ENCODE measurements around the gene ANAPC2. TPM values are rescaled to one million over a fixed set of nuclear protein-coding genes. Genes with fewer than 3 reads are reported as not detected.

Gene ANAPC2
- polyA plus RNA-seq, 2 donors, result 27.7 to 47.3 TPM

- 49 to 50% methylated on average over 17 of the region's 17 CpGs for WGBS, 2 donors
- peaks cover 4 to 36% of the 10 kb centered on the region in 2 donors for H3K36me3 ChIP-seq (ENCODE audit: control insufficient read depth in 2 of 2, insufficient read depth in 2 of 2, low read length in 1 of 2)
- H3K4me1 ChIP-seq (ENCODE audit: control insufficient read depth in 2 of 2, insufficient read depth in 2 of 2, low read length in 1 of 2), result peaks cover 5 to 34% of the 10 kb centered on the region in 2 donors
- no peaks in the 10 kb centered on the region for H3K9me3 ChIP-seq (ENCODE audit: control insufficient read depth in 2 of 2, insufficient read depth in 1 of 2, low read depth in 1 of 2, low read length in 1 of 2)
- H3K27ac ChIP-seq (ENCODE audit: low read depth in 2 of 2, low read length in 1 of 2), result peak overlapping the region in 1 of 2 donors; percentile 14
- H3K4me3 ChIP-seq (ENCODE audit: low read depth in 1 of 2, low read length in 2 of 2), result no peak overlapping the region
- H3K27me3 ChIP-seq (ENCODE audit: control insufficient read depth in 1 of 2, insufficient read depth in 2 of 2, low read length in 2 of 2), result no peaks in the 10 kb centered on the region
Observed at GRCh38 chr9:137176302-137177182, 11.8 kb downstream of the ANAPC2 start.

- peaks cover 4 to 25% of the 10 kb centered on the region in 2 donors for H3K36me3 ChIP-seq (ENCODE audit: control insufficient read depth in 2 of 2, insufficient read depth in 2 of 2, low read length in 1 of 2)
- H3K27me3 ChIP-seq (ENCODE audit: control insufficient read depth in 1 of 2, insufficient read depth in 2 of 2, low read length in 2 of 2), result peaks cover 0 to 2% of the 10 kb centered on the region in 2 donors
- no peaks in the 10 kb centered on the region for H3K9me3 ChIP-seq (ENCODE audit: control insufficient read depth in 2 of 2, insufficient read depth in 1 of 2, low read depth in 1 of 2, low read length in 1 of 2)
- no peak overlapping the region for H3K27ac ChIP-seq (ENCODE audit: low read depth in 2 of 2, low read length in 1 of 2)
- WGBS, 2 donors, result 37 to 40% methylated on average over 29 to 33 of the region's 33 CpGs
- H3K4me1 ChIP-seq (ENCODE audit: control insufficient read depth in 2 of 2, insufficient read depth in 2 of 2, low read length in 1 of 2), result peaks cover 5 to 36% of the 10 kb centered on the region in 2 donors
- H3K4me3 ChIP-seq (ENCODE audit: low read depth in 1 of 2, low read length in 2 of 2), result no peak overlapping the region
Observed at GRCh38 chr9:137175345-137175961, 12.9 kb downstream of the ANAPC2 start.

- Histone ChIP-seq H3K36me3 (ENCODE audit: control insufficient read depth in 2 of 2, insufficient read depth in 2 of 2, low read length in 1 of 2) (peaks cover 3 to 19% of the 10 kb centered on the region in 2 donors), H3K27ac (ENCODE audit: low read depth in 2 of 2, low read length in 1 of 2) (no peak overlapping the region), H3K4me3 (ENCODE audit: low read depth in 1 of 2, low read length in 2 of 2) (no peak overlapping the region), H3K4me1 (ENCODE audit: control insufficient read depth in 2 of 2, insufficient read depth in 2 of 2, low read length in 1 of 2) (peaks cover 5 to 41% of the 10 kb centered on the region in 2 donors), H3K27me3 (ENCODE audit: control insufficient read depth in 1 of 2, insufficient read depth in 2 of 2, low read length in 2 of 2) (peaks cover 0 to 6% of the 10 kb centered on the region in 2 donors), H3K9me3 (ENCODE audit: control insufficient read depth in 2 of 2, insufficient read depth in 1 of 2, low read depth in 1 of 2, low read length in 1 of 2) (no peaks in the 10 kb centered on the region)
- 31 to 40% methylated on average over 24 to 34 of the region's 34 CpGs for WGBS, 2 donors
Observed at GRCh38 chr9:137174722-137175293, 13.6 kb downstream of the ANAPC2 start.

GRCh38 chr9:137173796-137174664, 14.3 kb downstream of the ANAPC2 start:
- WGBS, 2 donors, result 63 to 65% methylated on average over 44 to 45 of the region's 45 CpGs
- Histone ChIP-seq H3K36me3 (ENCODE audit: control insufficient read depth in 2 of 2, insufficient read depth in 2 of 2, low read length in 1 of 2) (peaks cover 0 to 12% of the 10 kb centered on the region in 2 donors), H3K9me3 (ENCODE audit: control insufficient read depth in 2 of 2, insufficient read depth in 1 of 2, low read depth in 1 of 2, low read length in 1 of 2) (peaks cover 0 to 1% of the 10 kb centered on the region in 2 donors), H3K4me1 (ENCODE audit: control insufficient read depth in 2 of 2, insufficient read depth in 2 of 2, low read length in 1 of 2) (peaks cover 10 to 47% of the 10 kb centered on the region in 2 donors), H3K27me3 (ENCODE audit: control insufficient read depth in 1 of 2, insufficient read depth in 2 of 2, low read length in 2 of 2) (peaks cover 0 to 12% of the 10 kb centered on the region in 2 donors), H3K4me3 (ENCODE audit: low read depth in 1 of 2, low read length in 2 of 2) (no peak overlapping the region), H3K27ac (ENCODE audit: low read depth in 2 of 2, low read length in 1 of 2) (peak overlapping the region in 1 of 2 donors; percentile 28)

- peak overlapping the region; percentile 33 to 65 for H3K27ac ChIP-seq (ENCODE audit: low read depth in 2 of 2, low read length in 1 of 2)
- peaks cover 0 to 4% of the 10 kb centered on the region in 2 donors for H3K36me3 ChIP-seq (ENCODE audit: control insufficient read depth in 2 of 2, insufficient read depth in 2 of 2, low read length in 1 of 2)
- WGBS, 2 donors, result 38 to 44% methylated on average over 21 of the region's 21 CpGs
- H3K27me3 ChIP-seq (ENCODE audit: control insufficient read depth in 1 of 2, insufficient read depth in 2 of 2, low read length in 2 of 2), result peaks cover 0 to 18% of the 10 kb centered on the region in 2 donors
- peaks cover 0 to 3% of the 10 kb centered on the region in 2 donors for H3K9me3 ChIP-seq (ENCODE audit: control insufficient read depth in 2 of 2, insufficient read depth in 1 of 2, low read depth in 1 of 2, low read length in 1 of 2)
- H3K4me3 ChIP-seq (ENCODE audit: low read depth in 1 of 2, low read length in 2 of 2), result no peak overlapping the region
- peaks cover 13 to 53% of the 10 kb centered on the region in 2 donors for H3K4me1 ChIP-seq (ENCODE audit: control insufficient read depth in 2 of 2, insufficient read depth in 2 of 2, low read length in 1 of 2)
Observed at GRCh38 chr9:137172901-137173795, 15.2 kb downstream of the ANAPC2 start.

- Histone ChIP-seq H3K36me3 (ENCODE audit: control insufficient read depth in 2 of 2, insufficient read depth in 2 of 2, low read length in 1 of 2) (no peaks in the 10 kb centered on the region), H3K27ac (ENCODE audit: low read depth in 2 of 2, low read length in 1 of 2) (no peak overlapping the region), H3K4me1 (ENCODE audit: control insufficient read depth in 2 of 2, insufficient read depth in 2 of 2, low read length in 1 of 2) (peaks cover 17 to 53% of the 10 kb centered on the region in 2 donors), H3K9me3 (ENCODE audit: control insufficient read depth in 2 of 2, insufficient read depth in 1 of 2, low read depth in 1 of 2, low read length in 1 of 2) (peaks cover 0 to 3% of the 10 kb centered on the region in 2 donors), H3K27me3 (ENCODE audit: control insufficient read depth in 1 of 2, insufficient read depth in 2 of 2, low read length in 2 of 2) (peaks cover 5 to 35% of the 10 kb centered on the region in 2 donors), H3K4me3 (ENCODE audit: low read depth in 1 of 2, low read length in 2 of 2) (no peak overlapping the region)
- WGBS, 2 donors, result 74 to 83% methylated on average over 22 of the region's 22 CpGs
Observed at GRCh38 chr9:137171149-137171900, 17.0 kb downstream of the ANAPC2 start.

GRCh38 chr9:137170486-137171148, 17.7 kb downstream of the ANAPC2 start:
- no peaks in the 10 kb centered on the region for H3K36me3 ChIP-seq (ENCODE audit: control insufficient read depth in 2 of 2, insufficient read depth in 2 of 2, low read length in 1 of 2)
- WGBS, 2 donors, result 45 to 47% methylated on average over 14 of the region's 14 CpGs
- peaks cover 0 to 3% of the 10 kb centered on the region in 2 donors for H3K9me3 ChIP-seq (ENCODE audit: control insufficient read depth in 2 of 2, insufficient read depth in 1 of 2, low read depth in 1 of 2, low read length in 1 of 2)
- no peak overlapping the region for H3K27ac ChIP-seq (ENCODE audit: low read depth in 2 of 2, low read length in 1 of 2)
- H3K27me3 ChIP-seq (ENCODE audit: control insufficient read depth in 1 of 2, insufficient read depth in 2 of 2, low read length in 2 of 2), result peaks cover 8 to 39% of the 10 kb centered on the region in 2 donors
- H3K4me3 ChIP-seq (ENCODE audit: low read depth in 1 of 2, low read length in 2 of 2), result no peak overlapping the region
- peaks cover 17 to 53% of the 10 kb centered on the region in 2 donors for H3K4me1 ChIP-seq (ENCODE audit: control insufficient read depth in 2 of 2, insufficient read depth in 2 of 2, low read length in 1 of 2)
